Endothelial cell of hepatic sinusoid (primary cell): Measurements from ENCODE around the gene TAOK3.

Source experiments
- in situ Hi-C: cut with HindIII; loops from 2 replicates; pipeline ENCODE4 v1.10.0; 2017; ENCODE audit warnings: low sequenced_read_pairs

Gene TAOK3

GRCh38 chr12:118107011-118107410, 265.7 kb downstream of the TAOK3 start:
- in situ Hi-C loops: no loop called here

GRCh38 chr12:118103601-118104382, 268.9 kb downstream of the TAOK3 start, which contains the start of gene VSIG10:
TSS of gene VSIG10 (minus strand) at chr12:118104011. CDS start at chr12:118103671, 340 bp downstream.
- in situ Hi-C loops: no loop called here

- in situ Hi-C loops: no loop called here
Observed at GRCh38 chr12:118103201-118103600, 269.5 kb downstream of the TAOK3 start.

- in situ Hi-C loops: no loop called here
Observed at GRCh38 chr12:118102609-118103008, 270.1 kb downstream of the TAOK3 start.

GRCh38 chr12:118102070-118102469, 270.6 kb downstream of the TAOK3 start:
- in situ Hi-C loops: no loop called here

- in situ Hi-C loops: no loop called here
Observed at GRCh38 chr12:118101051-118101450, 271.7 kb downstream of the TAOK3 start.
